ENCODE results near the gene TMCO4.

The TMCO4 gene

GRCh38 chr1:19840228-19840627 lies 40.5 kb upstream of the TMCO4 start (continued):
- no peak for TF ChIP-seq GLI4 (tag by site-specific recombination; IDR thresholded peaks at IDR 0.05)
- TF ChIP-seq ZBTB1 (tag by site-specific recombination; IDR thresholded peaks at IDR 0.05) = no peak
- no peak for TF ChIP-seq ZNF768 (tag by site-specific recombination; IDR thresholded peaks at IDR 0.05)
- TF ChIP-seq ZNF510 (tag by site-specific recombination; IDR thresholded peaks at IDR 0.05; ENCODE audit: insufficient replicate concordance) = no peak

GRCh38 chr1:19837866-19838265 lies 38.1 kb upstream of the TMCO4 start:
- ChIA-PET CTCF (interaction anchor here (0.7 to 1.3 kb wide), 2 partner anchors 11 to 15 kb away, joined by 3 to 4 read pairs; no protein-coding TSS in a partner anchor), POLR2A (interaction anchor here (0.6 kb wide), 2 partner anchors 255 to 350 kb away, joined by 3 read pairs; no protein-coding TSS in a partner anchor)
- no peaks in the 10 kb centered on the region for H3K36me3 ChIP-seq (ENCODE audit: control insufficient read depth in 2 of 2, insufficient read depth in 1 of 2, low read length in 2 of 2)
- H3K4me3 ChIP-seq (ENCODE audit: low read depth, low read length) = no peak overlapping the region
- H3K27ac ChIP-seq (ENCODE audit: extremely low read depth, low read depth, low read length) = no peak overlapping the region
- TF ChIP-seq ZNF37A (tag by site-specific recombination; IDR thresholded peaks at IDR 0.05) = no peak
- TF ChIP-seq PRDM2 (tag by site-specific recombination; IDR thresholded peaks at IDR 0.05; ENCODE audit: borderline replicate concordance) = no peak
- TF ChIP-seq BCL6B (tag by site-specific recombination; IDR thresholded peaks at IDR 0.05) = no peak
- no peak for TF ChIP-seq YY1 (tag by site-specific recombination; IDR thresholded peaks at IDR 0.05)
- TF ChIP-seq SP3 (tag by site-specific recombination; IDR thresholded peaks at IDR 0.05) = no peak
- TF ChIP-seq ZNF704 (tag by site-specific recombination; IDR thresholded peaks at IDR 0.05) = no peak
- no peak for TF ChIP-seq ZNF830 (tag by site-specific recombination; IDR thresholded peaks at IDR 0.05; ENCODE audit: low read depth)
- TF ChIP-seq ZNF510 (tag by site-specific recombination; IDR thresholded peaks at IDR 0.05; ENCODE audit: insufficient replicate concordance) = no peak
- TF ChIP-seq PBX3 (CRISPR knock-in tag; IDR thresholded peaks at IDR 0.05) = no peak
- no peak for TF ChIP-seq ZFP3 (tag by site-specific recombination; IDR thresholded peaks at IDR 0.05; ENCODE audit: low read depth)
- no peak for TF ChIP-seq TCF7L2 (IDR thresholded peaks at IDR 0.05; ENCODE audit: borderline replicate concordance, low read depth, low read length)
- TF ChIP-seq ZNF433 (tag by site-specific recombination; IDR thresholded peaks at IDR 0.05; ENCODE audit: low read depth) = no peak
- no peak for TF ChIP-seq KLF7 (tag by site-specific recombination; IDR thresholded peaks at IDR 0.05; ENCODE audit: borderline replicate concordance)
- TF ChIP-seq ZNF48 (tag by site-specific recombination; IDR thresholded peaks at IDR 0.05) = no peak
- no peak for TF ChIP-seq ZSCAN16 (tag by site-specific recombination; IDR thresholded peaks at IDR 0.05)
- no peak for TF ChIP-seq ZNF449 (tag by site-specific recombination; IDR thresholded peaks at IDR 0.05)
- TF ChIP-seq ZNF558 (tag by site-specific recombination; IDR thresholded peaks at IDR 0.05) = no peak
- no peak for TF ChIP-seq ZNF155 (tag by site-specific recombination; IDR thresholded peaks at IDR 0.05)
- TF ChIP-seq ZNF133 (tag by site-specific recombination; IDR thresholded peaks at IDR 0.05) = no peak
- no peak for TF ChIP-seq GLI2 (tag by site-specific recombination; IDR thresholded peaks at IDR 0.05; ENCODE audit: borderline replicate concordance, low read depth)
- no peaks in the 10 kb centered on the region for H3K4me1 ChIP-seq (ENCODE audit: control insufficient read depth, insufficient read depth, low read length)
- H3K9me3 ChIP-seq (ENCODE audit: control insufficient read depth, insufficient read depth, low read depth, low read length) = no peaks in the 10 kb centered on the region
